Liver (tissue), 9 donors: ENCODE results near the gene MYOZ2. TPM values are rescaled to one million over a fixed set of nuclear protein-coding genes. Genes with fewer than 3 reads are reported as not detected.
"Not testable (repeated sequence)": the region's sequence is repeated elsewhere in the genome, so short reads cannot be mapped to it uniquely, and the experiment has no call there.

Experiments used
- DNase-seq: peaks from one replicate; pipeline ENCODE4 v3.0.0-alpha.2; 2017; ENCODE audit warnings: low spot score
- H3K27ac ChIP-seq, 2 donors: one replicate each; pipeline ENCODE4 v1.7.0; 2013; ENCODE audit warnings: inconsistent platforms in 2 of 2, low read length in 2 of 2, control low read depth in 1 of 2, low read depth in 1 of 2, mild to moderate bottlenecking in 1 of 2
- H3K27me3 ChIP-seq, 4 donors: one replicate each; pipeline versions ENCODE4 v1.6.1 to v1.7.0; 2013; ENCODE audit warnings: low read length in 3 of 4, inconsistent platforms in 1 of 4, mild to moderate bottlenecking in 1 of 4, moderate library complexity in 1 of 4; ENCODE audit not compliant: control insufficient read depth in 4 of 4, insufficient read depth in 4 of 4
- H3K36me3 ChIP-seq, 4 donors: one replicate each; pipeline versions ENCODE4 v1.6.1 to v1.7.0; 2013; ENCODE audit warnings: low read length in 3 of 4, mild to moderate bottlenecking in 3 of 4, low read depth in 1 of 4, moderate library complexity in 1 of 4; ENCODE audit not compliant: control insufficient read depth in 4 of 4, insufficient read depth in 3 of 4
- H3K4me1 ChIP-seq, 4 donors: one replicate each; pipeline versions ENCODE4 v1.6.1 to v1.7.0; 2013; ENCODE audit warnings: low read length in 3 of 4, mild to moderate bottlenecking in 3 of 4, moderate library complexity in 1 of 4; ENCODE audit not compliant: control insufficient read depth in 4 of 4, insufficient read depth in 4 of 4
- H3K4me3 ChIP-seq, 3 donors: one replicate each; pipeline versions ENCODE4 v1.6.1 to v1.7.0; 2013; ENCODE audit warnings: low read length in 3 of 3, control low read depth in 1 of 3, low read depth in 1 of 3, mild to moderate bottlenecking in 1 of 3
- H3K9ac ChIP-seq, 2 donors: one replicate each; pipeline ENCODE4 v1.7.0; 2013; ENCODE audit warnings: low read length in 2 of 2, mild to moderate bottlenecking in 2 of 2, moderate library complexity in 2 of 2, control low read depth in 1 of 2, low read depth in 1 of 2
- H3K9me3 ChIP-seq, 4 donors: one replicate each; pipeline versions ENCODE4 v1.6.1 to v1.7.0; 2013; ENCODE audit warnings: low read length in 3 of 4; ENCODE audit not compliant: control insufficient read depth in 4 of 4
- ATF3 ChIP-seq: IDR thresholded peaks from 2 replicates; pipeline ENCODE4 v1.6.1; 2016; ENCODE audit warnings: antibody characterized with exemption
- EGR1 ChIP-seq, 2 donors: IDR thresholded peaks; 2 replicates each; pipeline ENCODE4 v1.6.1; 2016 to 2018; ENCODE audit warnings: antibody characterized with exemption in 2 of 2, low read depth in 2 of 2
- FOXA1 ChIP-seq: IDR thresholded peaks from 2 replicates; pipeline ENCODE4 v1.6.1; 2016; ENCODE audit warnings: antibody characterized with exemption
- FOXA2 ChIP-seq: IDR thresholded peaks from 2 replicates; pipeline ENCODE4 v1.6.1; 2016; ENCODE audit warnings: antibody characterized with exemption
- GABPA ChIP-seq, 2 donors: IDR thresholded peaks in 1 of 2; conservative IDR thresholded peaks in 1 of 2; 2 replicates each; pipeline ENCODE4 v1.6.1; 2016; ENCODE audit warnings: antibody characterized with exemption in 2 of 2, mild to moderate bottlenecking in 1 of 2, moderate library complexity in 1 of 2
- HNF4A ChIP-seq, 2 donors: conservative IDR thresholded peaks; 2 replicates each; pipeline ENCODE4 v1.6.1; 2016; ENCODE audit warnings: antibody characterized with exemption in 2 of 2, mild to moderate bottlenecking in 2 of 2
- HNF4G ChIP-seq: IDR thresholded peaks from 2 replicates; pipeline ENCODE4 v1.6.1; 2016; ENCODE audit warnings: antibody characterized with exemption
- JUND ChIP-seq, 2 donors: IDR thresholded peaks; 2 replicates each; pipeline ENCODE4 v1.6.1; 2016; ENCODE audit warnings: antibody characterized with exemption in 2 of 2
- NR2F2 ChIP-seq: IDR thresholded peaks from 2 replicates; pipeline ENCODE4 v1.6.1; 2016; ENCODE audit warnings: antibody characterized with exemption
- RAD21 ChIP-seq, 2 donors: IDR thresholded peaks; 2 replicates each; pipeline ENCODE4 v1.6.1; 2016; ENCODE audit warnings: antibody characterized with exemption in 2 of 2, mild to moderate bottlenecking in 2 of 2
- RXRA ChIP-seq, 2 donors: IDR thresholded peaks; 2 replicates each; pipeline ENCODE4 v1.6.1; 2017 to 2018; ENCODE audit warnings: antibody characterized with exemption in 2 of 2, mild to moderate bottlenecking in 1 of 2
- SP1 ChIP-seq: IDR thresholded peaks from 2 replicates; pipeline ENCODE4 v1.6.1; 2018; ENCODE audit warnings: antibody characterized with exemption, mild to moderate bottlenecking
- TAF1 ChIP-seq: conservative IDR thresholded peaks from 2 replicates; pipeline ENCODE4 v1.6.1; 2016; ENCODE audit warnings: antibody characterized with exemption, mild to moderate bottlenecking
- YY1 ChIP-seq: IDR thresholded peaks from 2 replicates; pipeline ENCODE4 v1.6.1; 2016; ENCODE audit warnings: antibody characterized with exemption, mild to moderate bottlenecking
- ZBTB33 ChIP-seq: IDR thresholded peaks from 2 replicates; pipeline ENCODE4 v1.6.1; 2016; ENCODE audit warnings: antibody characterized with exemption
- WGBS: extraction: QIAGEN DNeasy Blood & Tissue Kit; methylation state at CpG from one replicate; pipeline ENCODE4 v1.1.7; 2013; 5-methylcytosine and 5-hydroxymethylcytosine counted together
- polyA plus RNA-seq, 2 donors: library from polyadenylated mRNA; stranded (reverse) in 1 of 2; unstranded in 1 of 2; fragments of 200-250 nt in 1 of 2; fragments of >200 nt in 1 of 2; fragmentation: Nextera tagmentation in 1 of 2; extraction: Ambion mirVana in 1 of 2; gene quantifications; one replicate each; pipeline versions ENCODE4 v1.2.1 to v1.2.3, GENCODE V29; 2013 to 2015
- total RNA-seq, 2 donors: library from RNA; depleted of rRNA; stranded (reverse); fragments of >200 nt; gene quantifications; one replicate each; pipeline ENCODE4 v1.2.3, GENCODE V29; 2014
- TF ChIP-seq, protein P1 (sequence below): IDR thresholded peaks from 2 replicates; pipeline ENCODE4 v1.6.1; 2016; ENCODE audit warnings: antibody characterized with exemption, mild to moderate bottlenecking
- TF ChIP-seq, protein P2 (sequence below): IDR thresholded peaks from 2 replicates; pipeline ENCODE4 v1.6.1; 2016; ENCODE audit warnings: antibody characterized with exemption
- TF ChIP-seq, protein P3 (sequence below): fragments of 150-350 bp; IDR thresholded peaks from 2 replicates; pipeline ENCODE4 v1.5.1; 2017; ENCODE audit warnings: improper control_type of control experiment, low read depth, low read length; ENCODE audit not compliant: missing input control
- donor health status: healthy.
- donor health status: healthy.
- donor health status: healthy.
- donor health status: healthy.
- donor health status: healthy.

MYOZ2 gene
- total and polyA plus RNA-seq, 4 donors: 0.03 to 0.08 TPM; not detected in 2

- DNase-seq: no peak
- no peak overlapping the region for H3K27ac ChIP-seq
- H3K4me1 ChIP-seq: no peaks in the 10 kb centered on the region
- TF ChIP-seq SP1 (no peak), NR2F2 (no peak), ZBTB33 (no peak), GABPA (IDR thresholded peaks at IDR 0.05 in 1 of 2, conservative IDR thresholded peaks at IDR 0.05 in 1 of 2) (no peak), FOXA2 (no peak), ATF3 (no peak), HNF4G (no peak), HNF4A (conservative IDR thresholded peaks at IDR 0.05) (no peak), YY1 (no peak), FOXA1 (no peak), RXRA (IDR thresholded peaks at IDR 0.05) (no peak), JUND (IDR thresholded peaks at IDR 0.05) (no peak), TAF1 (no peak), EGR1 (IDR thresholded peaks at IDR 0.05; ENCODE audit: low read depth in 2 of 2) (no peak), RAD21 (IDR thresholded peaks at IDR 0.05) (no peak)
- TF ChIP-seq, protein P1, sequence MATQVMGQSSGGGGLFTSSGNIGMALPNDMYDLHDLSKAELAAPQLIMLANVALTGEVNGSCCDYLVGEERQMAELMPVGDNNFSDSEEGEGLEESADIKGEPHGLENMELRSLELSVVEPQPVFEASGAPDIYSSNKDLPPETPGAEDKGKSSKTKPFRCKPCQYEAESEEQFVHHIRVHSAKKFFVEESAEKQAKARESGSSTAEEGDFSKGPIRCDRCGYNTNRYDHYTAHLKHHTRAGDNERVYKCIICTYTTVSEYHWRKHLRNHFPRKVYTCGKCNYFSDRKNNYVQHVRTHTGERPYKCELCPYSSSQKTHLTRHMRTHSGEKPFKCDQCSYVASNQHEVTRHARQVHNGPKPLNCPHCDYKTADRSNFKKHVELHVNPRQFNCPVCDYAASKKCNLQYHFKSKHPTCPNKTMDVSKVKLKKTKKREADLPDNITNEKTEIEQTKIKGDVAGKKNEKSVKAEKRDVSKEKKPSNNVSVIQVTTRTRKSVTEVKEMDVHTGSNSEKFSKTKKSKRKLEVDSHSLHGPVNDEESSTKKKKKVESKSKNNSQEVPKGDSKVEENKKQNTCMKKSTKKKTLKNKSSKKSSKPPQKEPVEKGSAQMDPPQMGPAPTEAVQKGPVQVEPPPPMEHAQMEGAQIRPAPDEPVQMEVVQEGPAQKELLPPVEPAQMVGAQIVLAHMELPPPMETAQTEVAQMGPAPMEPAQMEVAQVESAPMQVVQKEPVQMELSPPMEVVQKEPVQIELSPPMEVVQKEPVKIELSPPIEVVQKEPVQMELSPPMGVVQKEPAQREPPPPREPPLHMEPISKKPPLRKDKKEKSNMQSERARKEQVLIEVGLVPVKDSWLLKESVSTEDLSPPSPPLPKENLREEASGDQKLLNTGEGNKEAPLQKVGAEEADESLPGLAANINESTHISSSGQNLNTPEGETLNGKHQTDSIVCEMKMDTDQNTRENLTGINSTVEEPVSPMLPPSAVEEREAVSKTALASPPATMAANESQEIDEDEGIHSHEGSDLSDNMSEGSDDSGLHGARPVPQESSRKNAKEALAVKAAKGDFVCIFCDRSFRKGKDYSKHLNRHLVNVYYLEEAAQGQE: no peak
- TF ChIP-seq, protein P2, sequence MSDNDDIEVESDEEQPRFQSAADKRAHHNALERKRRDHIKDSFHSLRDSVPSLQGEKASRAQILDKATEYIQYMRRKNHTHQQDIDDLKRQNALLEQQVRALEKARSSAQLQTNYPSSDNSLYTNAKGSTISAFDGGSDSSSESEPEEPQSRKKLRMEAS: no peak
- TF ChIP-seq, protein P3, sequence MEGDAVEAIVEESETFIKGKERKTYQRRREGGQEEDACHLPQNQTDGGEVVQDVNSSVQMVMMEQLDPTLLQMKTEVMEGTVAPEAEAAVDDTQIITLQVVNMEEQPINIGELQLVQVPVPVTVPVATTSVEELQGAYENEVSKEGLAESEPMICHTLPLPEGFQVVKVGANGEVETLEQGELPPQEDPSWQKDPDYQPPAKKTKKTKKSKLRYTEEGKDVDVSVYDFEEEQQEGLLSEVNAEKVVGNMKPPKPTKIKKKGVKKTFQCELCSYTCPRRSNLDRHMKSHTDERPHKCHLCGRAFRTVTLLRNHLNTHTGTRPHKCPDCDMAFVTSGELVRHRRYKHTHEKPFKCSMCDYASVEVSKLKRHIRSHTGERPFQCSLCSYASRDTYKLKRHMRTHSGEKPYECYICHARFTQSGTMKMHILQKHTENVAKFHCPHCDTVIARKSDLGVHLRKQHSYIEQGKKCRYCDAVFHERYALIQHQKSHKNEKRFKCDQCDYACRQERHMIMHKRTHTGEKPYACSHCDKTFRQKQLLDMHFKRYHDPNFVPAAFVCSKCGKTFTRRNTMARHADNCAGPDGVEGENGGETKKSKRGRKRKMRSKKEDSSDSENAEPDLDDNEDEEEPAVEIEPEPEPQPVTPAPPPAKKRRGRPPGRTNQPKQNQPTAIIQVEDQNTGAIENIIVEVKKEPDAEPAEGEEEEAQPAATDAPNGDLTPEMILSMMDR: no peak
- no peaks in the 10 kb centered on the region for H3K27me3 ChIP-seq
- H3K9me3 ChIP-seq: no peaks in the 10 kb centered on the region
- H3K9ac ChIP-seq: no peak overlapping the region
- 90% methylated on average over 7 of the region's 7 CpGs for WGBS
- H3K4me3 ChIP-seq: no peak overlapping the region
- no peaks in the 10 kb centered on the region for H3K36me3 ChIP-seq
Measured at GRCh38 chr4:119172223-119172622, 36.6 kb downstream of the MYOZ2 start.

- not testable (repeated sequence) for H3K27me3 ChIP-seq, H3K4me1 ChIP-seq, H3K36me3 ChIP-seq, H3K4me3 ChIP-seq, DNase-seq, H3K9me3 ChIP-seq, H3K27ac ChIP-seq, H3K9ac ChIP-seq
- WGBS: 93% methylated on average over 30 of the region's 30 CpGs
Measured at GRCh38 chr4:119173729-119174361, 38.2 kb downstream of the MYOZ2 start.
